Loucy (cell line): ENCODE measurements around the gene MMP15.
"Not testable (repeated sequence)": the region's sequence is repeated elsewhere in the genome, so short reads cannot be mapped to it uniquely, and the experiment has no call there.

Source experiments
- CTCF ChIP-seq: fragments of 200-600 bp; sonication (generic); conservative IDR thresholded peaks from 2 replicates; pipeline ENCODE4 v1.5.1; 2014; ENCODE audit warnings: mild to moderate bottlenecking, antibody characterized with exemption, low read length
- EZH2phosphoT487 ChIP-seq: fragments of 200-600 bp; IDR thresholded peaks from 2 replicates; pipeline ENCODE4 v1.6.1; 2018; ENCODE audit warnings: antibody characterized with exemption, mild to moderate bottlenecking, moderate library complexity, borderline replicate concordance

- not testable (repeated sequence) for TF ChIP-seq CTCF, EZH2phosphoT487
Measured at GRCh38 chr16:58004736-58005135, 20.8 kb upstream of the MMP15 start.
